ENCODE measurements around the gene TMEM212. TPM values are rescaled to one million over a fixed set of nuclear protein-coding genes. Genes with fewer than 3 reads are reported as not detected.

The TMEM212 gene
- total RNA-seq, 1 donor from 2014 or later = not detected

DNA sequence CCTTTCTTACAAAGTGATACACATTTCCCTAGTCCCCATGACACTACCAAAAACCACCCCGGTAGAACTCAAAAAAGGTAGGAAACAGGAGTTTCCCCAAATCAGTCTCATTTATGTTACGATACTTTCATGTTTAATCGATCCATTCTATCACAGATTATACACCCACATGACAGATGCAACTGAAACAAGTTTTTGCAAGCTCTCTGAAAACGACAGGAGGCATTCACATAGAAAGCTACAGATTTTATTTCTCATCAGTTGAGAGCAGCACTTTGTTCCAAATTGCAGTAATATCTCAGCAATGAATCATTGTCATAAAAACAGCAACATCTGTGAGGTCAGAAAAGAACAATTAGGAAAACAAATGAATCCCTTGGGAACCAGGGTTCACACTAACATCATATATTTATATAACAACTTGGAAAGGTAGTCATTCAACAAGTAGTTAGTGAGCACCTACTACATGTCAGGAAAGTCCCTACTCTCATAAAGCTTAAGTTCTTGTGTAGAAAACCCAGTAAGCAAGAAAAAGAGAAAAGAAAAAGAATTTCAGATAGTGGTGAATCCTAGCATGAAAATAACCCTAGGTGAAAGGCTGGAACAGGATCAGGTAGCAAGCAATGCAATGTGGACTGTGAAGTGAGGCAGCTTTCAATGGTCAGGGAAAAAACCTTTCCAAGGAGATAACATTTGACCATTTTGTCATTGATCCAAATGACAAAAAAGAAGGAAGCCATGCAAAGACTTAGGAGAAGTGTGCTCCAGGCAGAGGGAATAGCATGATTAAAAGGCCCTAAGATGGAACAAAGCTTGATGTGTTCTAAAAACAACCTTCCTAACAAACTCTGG, 41.2 kb upstream of the TMEM212 start:
- no peak overlapping the region for H3K4me3 Mint-ChIP-seq

DNA sequence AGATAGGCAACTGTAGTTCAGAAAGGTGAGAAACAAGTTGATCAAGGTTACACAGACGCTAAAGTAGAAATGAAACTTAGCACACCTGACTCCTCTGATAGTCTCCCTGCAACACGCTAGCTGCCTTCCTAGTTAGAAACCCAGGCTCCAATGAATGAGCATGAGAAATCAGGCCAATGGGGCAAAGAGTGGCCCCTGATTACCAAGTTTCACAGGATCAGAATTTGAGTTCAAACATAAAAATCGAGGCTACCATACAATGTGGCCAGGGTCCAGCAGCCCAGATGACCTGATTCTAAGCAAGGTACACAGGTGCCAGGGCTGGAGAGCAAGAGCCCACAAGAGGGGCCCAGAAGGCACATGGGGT, 40.6 kb upstream of the TMEM212 start:
- H3K36me3 Mint-ChIP-seq = no peaks in the 10 kb centered on the region
- no peaks in the 10 kb centered on the region for H3K9me3 Mint-ChIP-seq
- no peaks in the 10 kb centered on the region for H3K27me3 Mint-ChIP-seq (ENCODE audit: low read depth)
- no peak overlapping the region for H3K4me3 Mint-ChIP-seq
- TF ChIP-seq, protein P1, sequence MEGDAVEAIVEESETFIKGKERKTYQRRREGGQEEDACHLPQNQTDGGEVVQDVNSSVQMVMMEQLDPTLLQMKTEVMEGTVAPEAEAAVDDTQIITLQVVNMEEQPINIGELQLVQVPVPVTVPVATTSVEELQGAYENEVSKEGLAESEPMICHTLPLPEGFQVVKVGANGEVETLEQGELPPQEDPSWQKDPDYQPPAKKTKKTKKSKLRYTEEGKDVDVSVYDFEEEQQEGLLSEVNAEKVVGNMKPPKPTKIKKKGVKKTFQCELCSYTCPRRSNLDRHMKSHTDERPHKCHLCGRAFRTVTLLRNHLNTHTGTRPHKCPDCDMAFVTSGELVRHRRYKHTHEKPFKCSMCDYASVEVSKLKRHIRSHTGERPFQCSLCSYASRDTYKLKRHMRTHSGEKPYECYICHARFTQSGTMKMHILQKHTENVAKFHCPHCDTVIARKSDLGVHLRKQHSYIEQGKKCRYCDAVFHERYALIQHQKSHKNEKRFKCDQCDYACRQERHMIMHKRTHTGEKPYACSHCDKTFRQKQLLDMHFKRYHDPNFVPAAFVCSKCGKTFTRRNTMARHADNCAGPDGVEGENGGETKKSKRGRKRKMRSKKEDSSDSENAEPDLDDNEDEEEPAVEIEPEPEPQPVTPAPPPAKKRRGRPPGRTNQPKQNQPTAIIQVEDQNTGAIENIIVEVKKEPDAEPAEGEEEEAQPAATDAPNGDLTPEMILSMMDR (IDR thresholded peaks at IDR 0.05; ENCODE audit: unreplicated experiment) = no peak
- H3K4me1 Mint-ChIP-seq = peaks cover 25% of the 10 kb centered on the region
- DNase-seq (ENCODE audit: low spot score in 2 of 2, unreplicated experiment in 2 of 2) = no peak
- H3K27ac Mint-ChIP-seq = no peak overlapping the region

More for the DNA sequence above, 41.2 kb upstream of the TMEM212 start:
- Mint-ChIP-seq H3K27me3 (ENCODE audit: low read depth) (no peaks in the 10 kb centered on the region), H3K36me3 (no peaks in the 10 kb centered on the region), H3K9me3 (no peaks in the 10 kb centered on the region), H3K4me1 (peaks cover 22% of the 10 kb centered on the region), H3K27ac (peak overlapping the region; percentile 5)
- TF ChIP-seq, protein P1 (IDR thresholded peaks at IDR 0.05; ENCODE audit: unreplicated experiment) = no peak
- DNase-seq (ENCODE audit: low spot score in 2 of 2, unreplicated experiment in 2 of 2) = no peak

DNA sequence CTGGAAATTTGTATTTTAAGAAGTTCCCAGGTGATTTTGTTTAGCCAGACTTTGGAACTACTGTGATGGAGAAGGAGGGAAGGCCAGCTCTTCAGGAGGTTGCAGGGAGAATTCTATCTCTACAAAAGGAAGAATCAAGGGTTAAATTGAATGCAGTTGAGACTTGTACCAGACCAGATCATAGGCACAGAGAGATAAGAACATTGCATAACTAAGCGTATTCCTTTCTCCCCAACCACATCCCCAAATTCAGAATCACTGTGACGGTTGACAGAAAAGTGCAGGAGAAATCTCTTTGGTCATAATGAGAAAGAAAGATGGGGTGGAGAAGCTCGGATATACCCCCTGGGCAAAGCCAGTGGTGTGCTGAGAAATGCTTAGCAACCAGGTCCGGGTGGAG, 40.1 kb upstream of the TMEM212 start:
- TF ChIP-seq, protein P1 (IDR thresholded peaks at IDR 0.05; ENCODE audit: unreplicated experiment) = no peak
- Mint-ChIP-seq H3K27ac (no peak overlapping the region), H3K36me3 (no peaks in the 10 kb centered on the region), H3K4me3 (no peak overlapping the region), H3K27me3 (ENCODE audit: low read depth) (no peaks in the 10 kb centered on the region), H3K9me3 (no peaks in the 10 kb centered on the region), H3K4me1 (peaks cover 24% of the 10 kb centered on the region)
- no peak for DNase-seq (ENCODE audit: low spot score in 2 of 2, unreplicated experiment in 2 of 2)

- H3K27ac Mint-ChIP-seq = peak overlapping the region; percentile 48
- no peaks in the 10 kb centered on the region for H3K27me3 Mint-ChIP-seq (ENCODE audit: low read depth)
- no peaks in the 10 kb centered on the region for H3K9me3 Mint-ChIP-seq
- H3K4me1 Mint-ChIP-seq = peaks cover 31% of the 10 kb centered on the region
- TF ChIP-seq, protein P1 (IDR thresholded peaks at IDR 0.05; ENCODE audit: unreplicated experiment) = no peak
- H3K36me3 Mint-ChIP-seq = no peaks in the 10 kb centered on the region
- no peak overlapping the region for H3K4me3 Mint-ChIP-seq
- no peak for DNase-seq (ENCODE audit: low spot score in 2 of 2, unreplicated experiment in 2 of 2)
These were observed 38.3 kb upstream of the TMEM212 start for GRCh38 chr3:171804618-171805389.

- H3K27me3 Mint-ChIP-seq (ENCODE audit: low read depth) = no peaks in the 10 kb centered on the region
- H3K4me1 Mint-ChIP-seq = peaks cover 34% of the 10 kb centered on the region
- TF ChIP-seq, protein P1 (IDR thresholded peaks at IDR 0.05; ENCODE audit: unreplicated experiment) = no peak
- no peak overlapping the region for H3K4me3 Mint-ChIP-seq
- DNase-seq (ENCODE audit: low spot score in 2 of 2, unreplicated experiment in 2 of 2) = no peak
- H3K9me3 Mint-ChIP-seq = no peaks in the 10 kb centered on the region
- no peak overlapping the region for H3K27ac Mint-ChIP-seq
- no peaks in the 10 kb centered on the region for H3K36me3 Mint-ChIP-seq
These were observed 37.5 kb upstream of the TMEM212 start for GRCh38 chr3:171805687-171806086.

Data from mesothelial cell of epicardium (in vitro differentiated cells).